Breast epithelium (tissue), 4 donors: ENCODE data around the gene GPX8. TPM values are rescaled to one million over a fixed set of nuclear protein-coding genes. Genes with fewer than 3 reads are reported as not detected.
A peak's percentile ranks its signal among the peaks of the same experiment; 100 is the strongest.

Experiments
- DNase-seq, 2 donors: peaks; one replicate each; pipeline ENCODE4 v3.0.0-alpha.2; 2019; ENCODE audit warnings: low spot score in 2 of 2
- H3K27ac ChIP-seq, 2 donors: fragments of 200-600 bp; sonication (generic) in 1 of 2; one replicate each; pipeline ENCODE4 v1.5.1; 2016 to 2019; ENCODE audit warnings: mild to moderate bottlenecking in 1 of 2
- H3K27me3 ChIP-seq, 2 donors: fragments of 200-600 bp; sonication (generic) in 1 of 2; one replicate each; pipeline versions ENCODE4 v1.5.1 to v1.6.0; 2017 to 2019; ENCODE audit warnings: control low read depth in 1 of 2, mild to moderate bottlenecking in 1 of 2
- H3K36me3 ChIP-seq: fragments of 200-600 bp; one replicate; pipeline ENCODE4 v1.5.1; 2019
- H3K4me1 ChIP-seq, 2 donors: fragments of 200-600 bp; sonication (generic); one replicate each; pipeline ENCODE4 v1.5.1; 2016 to 2019; ENCODE audit warnings: control low read depth in 1 of 2
- H3K4me3 ChIP-seq, 3 donors: fragments of 200-600 bp; sonication (generic); 1 replicate in 2 of 3; 2 replicates in 1 of 3; pipeline ENCODE4 v1.5.1; 2016 to 2019; ENCODE audit warnings: mild to moderate bottlenecking in 3 of 3, moderate library complexity in 2 of 3
- H3K9me3 ChIP-seq, 2 donors: fragments of 200-600 bp; sonication (generic) in 1 of 2; one replicate each; pipeline ENCODE4 v1.5.1; 2016 to 2019; ENCODE audit warnings: control low read depth in 1 of 2
- CTCF ChIP-seq, 3 donors: fragments of 450-650 bp; IDR thresholded peaks; one replicate each; pipeline ENCODE4 v1.5.1; 2016 to 2017; ENCODE audit warnings: antibody characterized with exemption in 3 of 3, mild to moderate bottlenecking in 3 of 3, moderate library complexity in 3 of 3
- POLR2A ChIP-seq: fragments of 450-650 bp; IDR thresholded peaks from one replicate; pipeline ENCODE4 v1.6.1; 2016; ENCODE audit warnings: antibody characterized with exemption, mild to moderate bottlenecking, moderate library complexity
- POLR2AphosphoS5 ChIP-seq, 3 donors: sonication (generic); formaldehyde crosslinking; IDR thresholded peaks; one replicate each; pipeline ENCODE4 v1.6.1; 2017; ENCODE audit warnings: antibody characterized with exemption in 3 of 3
- intact Hi-C: fragments of 100-400 bp; cut with DNase I; formaldehyde crosslinking; loops from one replicate; pipeline ENCODE4 v1.15.1; 2023; ENCODE audit warnings: low total_unique reads
- total RNA-seq, 3 donors: library from RNA; depleted of rRNA; stranded (reverse); fragments of >200 nt; gene quantifications; one replicate each; pipeline ENCODE4 v1.1.0, GENCODE V29; 2016

GPX8 gene
- total RNA-seq, 3 donors from 2014 or later, result 14.4 to 24.9 (median 21.0) TPM

DNA sequence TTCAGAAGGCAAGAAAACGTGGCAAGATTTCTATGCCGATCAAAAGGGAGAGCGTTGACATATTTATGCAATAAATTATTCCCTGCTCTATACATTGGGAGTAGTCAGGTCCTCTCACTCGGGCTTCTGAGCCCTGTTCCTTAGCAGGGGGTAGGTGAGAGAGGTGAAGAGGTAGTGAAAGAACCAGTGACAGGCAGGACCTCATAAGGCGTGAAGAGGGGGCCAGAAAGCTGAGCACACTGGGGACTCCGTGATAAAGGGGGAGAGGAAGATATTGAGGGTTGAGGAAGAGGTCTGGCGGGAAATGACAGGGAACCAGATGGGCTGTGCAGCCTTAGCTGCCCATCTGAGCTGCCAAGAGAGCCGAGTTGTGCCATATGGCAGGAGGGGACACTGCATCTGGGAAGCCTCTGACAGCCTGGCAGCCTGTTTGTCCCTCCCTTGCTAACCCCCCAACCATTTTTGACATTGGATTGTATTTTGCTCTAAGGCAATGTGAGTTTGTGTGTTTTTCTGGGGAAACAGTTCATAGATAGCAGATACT, 13.8 kb downstream of the GPX8 start:
- intact Hi-C loops, result loop anchor here (10.0 kb wide), 1 partner anchor 521 kb away; no protein-coding TSS in a partner anchor
- peak overlapping the region; percentile 35 to 67 (median 53) for H3K4me3 ChIP-seq
- peaks cover 0 to 41% of the 10 kb centered on the region in 2 donors for H3K27me3 ChIP-seq
- H3K4me1 ChIP-seq, result peaks cover 0 to 5% of the 10 kb centered on the region in 2 donors
- H3K9me3 ChIP-seq, result no peaks in the 10 kb centered on the region
- H3K36me3 ChIP-seq, result no peaks in the 10 kb centered on the region
- H3K27ac ChIP-seq, result no peak overlapping the region
- TF ChIP-seq POLR2AphosphoS5 (IDR thresholded peaks at IDR 0.05) (no peak), CTCF (IDR thresholded peaks at IDR 0.05) (no peak), POLR2A (no peak)
- no peak for DNase-seq

DNA sequence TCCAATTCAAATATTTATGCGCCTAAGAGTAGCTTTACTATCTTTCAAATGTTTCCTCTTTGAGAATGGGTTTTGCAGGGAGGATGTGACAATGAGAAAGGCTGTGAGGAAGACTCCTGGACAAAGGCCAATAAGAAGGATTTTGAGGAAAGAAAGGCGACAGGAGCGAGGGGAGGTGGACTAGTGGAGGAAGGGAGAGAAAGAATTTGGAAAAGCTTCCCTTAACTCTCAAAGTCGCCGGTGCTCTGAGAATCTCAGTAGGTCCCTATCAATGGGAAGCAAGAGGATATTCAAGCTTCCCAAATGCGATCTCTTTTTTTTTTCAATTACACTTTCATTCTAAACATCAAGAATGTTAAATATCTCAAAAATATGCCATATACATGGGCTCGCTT, 15.8 kb downstream of the GPX8 start:
- Histone ChIP-seq H3K27me3 (peaks cover 0 to 41% of the 10 kb centered on the region in 2 donors), H3K36me3 (no peaks in the 10 kb centered on the region), H3K4me3 (peak overlapping the region in 2 of 3 donors; percentile 41 to 54), H3K4me1 (peaks cover 0 to 5% of the 10 kb centered on the region in 2 donors), H3K9me3 (no peaks in the 10 kb centered on the region), H3K27ac (no peak overlapping the region)
- TF ChIP-seq POLR2AphosphoS5 (IDR thresholded peaks at IDR 0.05) (no peak), CTCF (IDR thresholded peaks at IDR 0.05) (no peak), POLR2A (no peak)
- no peak for DNase-seq
- intact Hi-C loops, result loop anchor here (10.0 kb wide), 1 partner anchor 519 kb away; no protein-coding TSS in a partner anchor

DNA sequence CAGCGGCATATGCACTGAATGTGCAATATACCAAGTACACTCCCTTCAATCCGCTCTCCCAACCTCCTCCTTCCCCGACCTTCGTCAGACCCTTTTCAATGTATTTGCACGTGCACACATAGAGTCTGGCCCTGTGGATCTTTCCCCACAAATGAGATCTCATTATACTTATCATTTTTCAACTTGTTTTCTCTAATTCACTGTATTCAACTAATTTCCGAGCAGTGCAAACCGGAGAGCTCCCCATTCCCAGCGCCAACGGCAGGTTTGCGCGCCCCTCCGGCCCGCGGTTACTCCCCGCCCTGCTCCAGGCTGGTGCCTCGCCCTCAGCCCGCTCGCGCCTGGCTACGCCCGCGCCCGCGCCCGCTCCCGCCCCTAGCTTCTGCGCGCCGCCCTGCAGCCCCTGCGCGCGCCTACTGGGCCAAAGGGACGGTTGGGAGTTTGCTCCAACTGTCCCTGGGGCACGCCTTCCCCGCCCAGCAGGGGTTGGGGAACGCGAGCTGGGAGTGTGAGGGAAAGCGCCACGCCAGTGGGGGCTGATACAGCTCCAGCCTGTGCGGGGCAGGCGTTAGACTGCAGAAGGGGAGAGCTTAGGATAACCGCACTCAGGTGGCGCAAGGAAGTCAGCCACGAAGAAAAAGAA, 16.3 kb downstream of the GPX8 start:
- no peak for DNase-seq
- Histone ChIP-seq H3K36me3 (no peaks in the 10 kb centered on the region), H3K4me3 (peak overlapping the region in 2 of 3 donors; percentile 41 to 54), H3K4me1 (peaks cover 0 to 5% of the 10 kb centered on the region in 2 donors), H3K27ac (no peak overlapping the region), H3K9me3 (no peaks in the 10 kb centered on the region), H3K27me3 (peaks cover 0 to 41% of the 10 kb centered on the region in 2 donors)
- intact Hi-C loops, result loop anchor here (10.0 kb wide), 1 partner anchor 519 kb away; no protein-coding TSS in a partner anchor
- TF ChIP-seq POLR2A (no peak), CTCF (IDR thresholded peaks at IDR 0.05) (no peak), POLR2AphosphoS5 (IDR thresholded peaks at IDR 0.05) (no peak)

GRCh38 chr5:55177078-55177477, 17.1 kb downstream of the GPX8 start:
- DNase-seq, result no peak
- Histone ChIP-seq H3K9me3 (no peaks in the 10 kb centered on the region), H3K4me3 (no peak overlapping the region), H3K4me1 (peaks cover 0 to 5% of the 10 kb centered on the region in 2 donors), H3K27ac (no peak overlapping the region), H3K27me3 (peaks cover 0 to 41% of the 10 kb centered on the region in 2 donors), H3K36me3 (no peaks in the 10 kb centered on the region)
- TF ChIP-seq POLR2A (no peak), CTCF (IDR thresholded peaks at IDR 0.05) (no peak), POLR2AphosphoS5 (IDR thresholded peaks at IDR 0.05) (no peak)
- intact Hi-C loops, result loop anchor here (10.0 kb wide), 1 partner anchor 518 kb away; no protein-coding TSS in a partner anchor

DNA sequence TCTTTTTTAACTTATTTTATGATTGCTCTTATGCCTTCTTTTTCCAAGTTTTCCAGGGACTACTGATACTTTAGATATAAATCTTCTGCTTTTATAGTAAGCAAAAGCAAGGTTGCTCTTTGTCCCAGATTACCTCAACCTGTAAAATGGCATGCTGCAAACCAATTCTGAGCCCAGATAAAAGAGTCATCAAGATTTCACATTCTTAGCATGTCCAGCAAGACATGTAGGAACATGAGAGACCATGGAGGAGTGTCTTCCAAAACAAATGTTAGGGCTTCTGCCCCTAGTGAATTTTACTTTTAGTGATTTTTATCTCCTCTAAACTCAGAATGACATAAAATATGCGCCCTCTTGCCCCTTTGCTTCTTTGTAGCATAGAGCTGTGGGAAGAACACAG, 20.0 kb downstream of the GPX8 start:
- H3K4me3 ChIP-seq, result no peak overlapping the region
- peaks cover 0 to 5% of the 10 kb centered on the region in 2 donors for H3K4me1 ChIP-seq
- H3K27me3 ChIP-seq, result peaks cover 0 to 26% of the 10 kb centered on the region in 2 donors
- TF ChIP-seq POLR2AphosphoS5 (IDR thresholded peaks at IDR 0.05) (no peak), CTCF (IDR thresholded peaks at IDR 0.05) (no peak), POLR2A (no peak)
- no peak overlapping the region for H3K27ac ChIP-seq
- intact Hi-C loops, result no loop called here
- H3K9me3 ChIP-seq, result no peaks in the 10 kb centered on the region
- H3K36me3 ChIP-seq, result no peaks in the 10 kb centered on the region
- DNase-seq, result no peak
